Stomach (tissue), 4 donors: ENCODE data around the gene QRFP.

Source experiments
- CTCF ChIP-seq, 7 experiments: fragments of 450-650 bp in 4 of 7; fragments of 200-600 bp in 3 of 7; sonication (generic) in 3 of 7; IDR thresholded peaks; one replicate each; pipeline ENCODE4 v1.5.1; 2016 to 2019; ENCODE audit warnings: antibody characterized with exemption in 7 of 7, control low read depth in 2 of 7, mild to moderate bottlenecking in 1 of 7
- EP300 ChIP-seq: sonication (generic); formaldehyde crosslinking; IDR thresholded peaks from one replicate; pipeline ENCODE4 v1.6.1; 2017; ENCODE audit warnings: antibody characterized with exemption
- POLR2A ChIP-seq, 4 donors: fragments of 450-650 bp; IDR thresholded peaks; one replicate each; pipeline ENCODE4 v1.6.1; 2016; ENCODE audit warnings: antibody characterized with exemption in 4 of 4, control low read depth in 2 of 4, mild to moderate bottlenecking in 1 of 4, moderate library complexity in 1 of 4
- POLR2AphosphoS5 ChIP-seq, 3 donors: sonication (generic); formaldehyde crosslinking; IDR thresholded peaks; one replicate each; pipeline ENCODE4 v1.6.1; 2016; ENCODE audit warnings: antibody characterized with exemption in 3 of 3

- TF ChIP-seq CTCF (IDR thresholded peaks at IDR 0.05) = no peak
- TF ChIP-seq EP300 = no peak
- no peak for TF ChIP-seq POLR2A (IDR thresholded peaks at IDR 0.05)
- no peak for TF ChIP-seq POLR2AphosphoS5 (IDR thresholded peaks at IDR 0.05)
These were observed 8.3 kb downstream of the QRFP start for GRCh38 chr9:130888146-130888885.
